Activated CD8-positive, alpha-beta memory T cell treated with anti-CD3 and anti-CD28 coated beads for 48 hours (primary cell): ENCODE results near the gene NDUFC2.
"Not testable (repeated sequence)": the region's sequence is repeated elsewhere in the genome, so short reads cannot be mapped to it uniquely, and the experiment has no call there.

Experiments used
- DNase-seq, 3 experiments: peaks; one replicate each; pipeline ENCODE4 v3.0.0-alpha.2; 2020; ENCODE audit warnings: low read depth in 2 of 3, low spot score in 2 of 3

Gene NDUFC2

GRCh38 chr11:78079232-78080083 is at the start of gene NDUFC2:
Gene NDUFC2 (minus strand): TSS chr11:78079862. CDS start chr11:78079744, 118 bp downstream.
- peak; percentile 41 to 55 (median 53) for DNase-seq

GRCh38 chr11:78127403-78127802 is 47.7 kb upstream of the NDUFC2 start:
- DNase-seq, result no peak

GRCh38 chr11:78112582-78113275 is 33.1 kb upstream of the NDUFC2 start:
- DNase-seq, result no peak

- no peak for DNase-seq
Observed at GRCh38 chr11:78111298-78111697, 31.6 kb upstream of the NDUFC2 start.

- DNase-seq, result no peak
Observed at GRCh38 chr11:78110830-78111229, 31.2 kb upstream of the NDUFC2 start.

- no peak for DNase-seq
Observed at GRCh38 chr11:78110351-78110750, 30.7 kb upstream of the NDUFC2 start.

DNA sequence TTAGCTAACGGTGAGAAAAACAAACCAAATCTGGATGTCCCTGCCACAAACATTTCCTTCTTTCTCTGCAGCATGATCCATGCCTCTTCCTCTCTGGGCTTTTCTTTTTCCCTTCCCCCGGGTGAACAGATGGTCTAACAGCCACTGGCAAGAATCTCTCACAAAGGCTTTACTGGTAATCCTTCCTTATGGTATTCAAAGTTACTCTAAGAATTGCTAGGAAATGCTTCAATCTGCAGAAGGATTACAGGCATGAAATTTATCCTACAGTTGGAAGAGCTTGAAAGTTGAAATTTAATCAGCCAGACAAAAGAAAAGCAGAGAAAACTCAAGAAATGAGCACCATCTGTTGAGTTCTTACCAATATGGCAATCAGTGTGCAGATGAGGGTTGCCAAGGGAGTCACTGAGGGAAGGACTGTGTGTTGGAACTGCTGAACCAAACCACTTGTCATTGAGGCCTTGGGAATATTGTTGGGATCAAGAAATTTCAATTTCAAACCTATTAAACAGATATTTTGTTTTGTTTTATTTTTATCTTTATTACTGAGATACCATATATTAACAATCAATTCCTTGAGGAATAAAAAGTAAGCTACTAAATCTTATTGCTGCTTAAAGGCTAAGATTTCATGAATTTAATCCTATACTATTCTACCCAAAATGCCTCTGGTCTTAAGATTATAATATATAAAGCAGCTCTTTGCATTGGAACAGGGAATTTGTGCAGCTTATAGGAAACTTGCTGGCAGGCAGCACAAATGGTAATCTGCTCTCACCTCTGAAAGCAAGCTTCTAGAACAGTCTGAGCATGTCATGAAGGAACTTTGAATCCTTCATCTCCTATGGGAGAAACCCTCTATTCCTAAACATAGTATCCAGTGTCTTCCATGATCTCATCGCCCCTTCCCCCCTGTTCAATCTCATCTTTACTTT is 29.7 kb upstream of the NDUFC2 start:
- DNase-seq, result no peak

DNA sequence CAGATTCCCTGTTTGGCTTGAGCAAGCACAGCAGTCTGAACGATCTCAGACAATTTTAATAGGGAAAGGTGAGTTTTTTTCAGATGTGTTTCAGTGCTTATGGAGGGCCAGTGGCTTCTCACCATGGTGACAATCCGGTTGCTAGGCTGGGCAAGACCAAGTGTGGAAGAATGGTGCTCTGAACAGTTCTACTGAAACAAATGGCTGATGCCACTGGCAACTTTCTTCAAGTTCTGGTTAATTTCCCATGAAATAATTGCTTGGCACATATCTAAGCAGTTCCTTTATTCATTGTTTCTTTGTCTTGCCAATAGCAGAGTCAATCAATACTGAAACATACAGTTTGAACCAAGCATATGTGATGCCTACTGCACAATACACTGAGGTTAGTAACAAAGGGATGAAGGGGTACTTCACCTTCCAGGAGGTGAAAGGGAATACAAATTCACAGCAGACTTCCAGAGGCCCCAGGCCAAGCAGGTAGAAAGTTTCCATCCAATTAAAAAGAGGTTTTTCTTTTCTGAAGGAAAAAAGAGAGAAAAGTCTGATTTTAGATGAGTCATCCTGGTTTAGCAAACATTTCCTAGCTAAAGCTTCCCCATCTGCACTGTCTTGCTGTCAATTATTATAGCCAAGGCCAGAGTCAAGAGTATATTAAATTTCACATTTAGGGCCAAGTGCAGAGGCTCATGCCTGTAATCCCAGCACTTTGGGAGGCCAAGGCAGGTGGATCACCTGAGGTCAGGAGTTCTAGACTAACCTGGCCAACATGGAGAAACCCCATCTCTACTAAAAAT is 21.2 kb upstream of the NDUFC2 start:
- no peak for DNase-seq

DNA sequence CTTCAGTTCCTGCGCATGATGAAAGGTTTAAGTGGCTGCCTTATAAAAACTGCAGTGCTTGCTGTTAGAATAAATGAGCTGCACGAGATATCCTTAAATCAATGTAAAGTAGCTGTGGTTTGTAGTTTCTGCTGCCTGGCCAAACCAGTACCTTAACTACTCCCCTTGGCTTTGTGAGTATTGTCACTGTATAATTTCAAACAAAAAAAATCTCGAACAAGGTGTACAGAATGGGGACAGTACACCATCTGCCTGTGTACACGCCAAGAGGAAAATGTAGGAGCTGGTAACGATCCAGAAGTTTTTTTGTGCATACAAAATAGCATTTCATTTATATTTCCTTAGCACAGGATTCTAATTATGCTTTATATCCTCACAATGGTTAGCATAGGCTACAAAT is 20.6 kb upstream of the NDUFC2 start:
- no peak for DNase-seq

DNA sequence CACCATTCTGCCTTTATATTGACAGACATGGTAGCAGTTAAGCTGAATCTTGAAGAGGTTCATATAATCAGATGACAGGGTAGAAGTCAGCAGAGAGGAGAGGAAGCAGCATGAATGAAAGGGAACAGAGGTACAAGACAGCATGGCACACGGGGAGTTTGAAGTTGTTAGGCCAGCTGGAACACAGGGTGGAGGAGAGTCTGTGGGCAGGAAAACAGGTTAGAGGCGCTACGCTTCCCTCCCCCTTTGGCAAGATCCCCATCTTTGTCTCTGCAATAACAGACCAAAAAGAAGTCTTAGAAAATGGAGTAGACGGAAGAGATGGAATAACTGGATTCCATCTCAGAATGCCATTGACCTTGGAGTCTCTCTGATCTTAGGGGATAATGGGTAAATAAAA is 20.0 kb upstream of the NDUFC2 start:
- no peak for DNase-seq

DNA sequence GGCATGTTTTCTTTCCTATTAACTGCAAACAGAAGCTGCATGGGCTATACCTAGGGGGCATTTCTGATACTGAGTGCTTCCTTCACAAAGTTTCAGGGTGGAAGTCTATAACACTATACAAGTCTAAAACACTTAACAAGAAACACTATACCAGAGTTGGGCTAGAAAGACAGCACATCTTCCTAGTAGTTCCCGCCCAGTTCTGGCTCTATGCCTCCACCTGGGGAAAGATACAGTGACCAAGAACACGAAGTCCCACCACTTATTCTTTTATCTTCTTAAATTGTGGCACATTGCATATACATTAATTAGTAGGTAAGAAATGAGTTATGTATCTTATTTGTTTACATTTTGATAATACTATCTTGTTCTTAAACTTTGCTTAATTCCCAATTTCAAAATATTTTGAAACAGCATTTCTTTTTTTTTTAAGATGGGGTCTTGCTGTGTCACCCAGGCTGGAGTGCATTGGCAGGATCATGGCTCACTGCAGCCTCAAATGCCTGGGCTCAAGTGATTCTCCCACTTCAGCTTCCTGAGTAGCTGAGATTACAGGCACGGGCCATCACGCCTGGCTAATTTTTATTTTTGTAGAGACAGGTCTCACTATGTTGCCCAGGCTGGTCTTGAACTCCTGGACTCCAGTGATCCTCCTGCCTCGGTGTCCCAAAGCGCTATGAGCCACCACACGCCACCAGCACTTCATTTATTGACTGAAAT is 18.2 kb upstream of the NDUFC2 start:
- DNase-seq, result no peak

DNA sequence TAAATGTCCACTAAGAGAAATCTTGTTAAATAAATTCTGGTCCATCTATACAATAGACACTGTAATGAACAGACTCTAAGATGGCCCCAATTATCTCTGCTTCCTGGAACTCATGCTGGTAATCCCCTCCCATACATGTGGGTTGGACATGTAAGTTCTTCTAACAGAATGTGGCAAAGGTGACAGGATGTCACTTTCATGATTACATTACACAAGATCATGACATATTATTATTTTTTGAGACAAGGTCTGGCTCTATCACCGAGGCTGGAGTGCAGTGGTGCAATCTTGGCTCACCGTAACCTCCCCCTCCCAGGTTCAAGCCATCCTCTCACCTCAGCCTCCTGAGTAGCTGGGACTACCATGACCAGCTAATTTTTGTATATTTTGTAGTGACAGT is 14.6 kb upstream of the NDUFC2 start:
- DNase-seq, result no peak

- DNase-seq, result not testable (repeated sequence)
Observed at GRCh38 chr11:78086521-78087074, 6.9 kb upstream of the NDUFC2 start.

DNA sequence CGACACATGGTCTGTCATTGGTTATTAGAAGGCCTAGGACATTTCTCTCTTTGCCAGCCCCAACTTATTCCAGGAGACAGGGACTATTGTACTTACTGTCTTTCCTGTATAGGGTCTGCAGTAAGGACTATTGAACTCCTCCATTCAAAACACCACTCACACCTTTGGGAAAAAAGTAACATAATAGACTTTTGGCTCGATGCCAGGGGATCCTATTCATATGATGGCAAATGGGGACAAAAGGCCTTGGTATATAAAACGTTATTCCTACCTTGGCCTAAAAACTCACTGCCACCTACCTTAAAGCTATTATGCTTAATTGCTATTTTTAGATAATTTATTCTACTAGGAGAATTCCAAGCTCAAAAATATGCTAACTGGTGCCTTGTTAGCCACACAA is 6.3 kb upstream of the NDUFC2 start:
- no peak for DNase-seq

GRCh38 chr11:78084506-78084905 is 4.8 kb upstream of the NDUFC2 start:
- not testable (repeated sequence) for DNase-seq

- DNase-seq, result no peak
Observed at GRCh38 chr11:78083021-78083420, 3.4 kb upstream of the NDUFC2 start.

GRCh38 chr11:78082146-78082545 is 2.5 kb upstream of the NDUFC2 start:
- no peak for DNase-seq

GRCh38 chr11:78081583-78081982 is 1.9 kb upstream of the NDUFC2 start:
- no peak for DNase-seq

DNA sequence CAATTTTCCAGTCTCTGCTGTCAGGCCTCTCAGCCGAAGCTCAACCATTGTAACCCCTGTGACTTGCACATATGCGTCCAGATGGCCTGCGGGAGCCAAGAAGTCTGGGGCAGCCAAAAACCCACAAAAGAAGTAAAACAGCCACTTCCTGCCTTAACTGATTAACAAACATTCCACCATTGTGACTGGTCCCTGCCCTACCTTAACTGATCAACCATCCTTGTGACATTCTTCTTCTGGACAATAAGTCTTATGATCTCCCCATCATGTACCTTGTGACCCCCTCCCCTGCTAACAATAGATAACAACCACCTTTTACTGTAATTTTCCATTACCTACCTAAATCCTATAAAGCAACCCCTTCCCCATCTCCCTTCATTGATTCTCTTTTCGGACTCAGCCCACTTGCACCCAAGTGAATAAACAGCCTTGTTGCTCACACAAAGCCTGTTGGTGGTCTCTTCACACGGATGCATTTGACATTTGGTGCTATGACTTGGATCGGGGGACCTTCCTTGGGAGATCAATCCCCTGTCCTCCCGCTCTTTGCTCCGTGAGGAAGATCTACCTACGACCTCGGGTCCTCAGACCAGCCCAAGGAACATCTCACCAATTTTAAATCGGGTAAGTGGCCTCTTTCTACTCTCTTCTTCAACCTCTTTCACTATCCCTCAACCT is 1.3 kb upstream of the NDUFC2 start:
- no peak for DNase-seq
